Measurements from ENCODE around the gene MUCL3.

DNA sequence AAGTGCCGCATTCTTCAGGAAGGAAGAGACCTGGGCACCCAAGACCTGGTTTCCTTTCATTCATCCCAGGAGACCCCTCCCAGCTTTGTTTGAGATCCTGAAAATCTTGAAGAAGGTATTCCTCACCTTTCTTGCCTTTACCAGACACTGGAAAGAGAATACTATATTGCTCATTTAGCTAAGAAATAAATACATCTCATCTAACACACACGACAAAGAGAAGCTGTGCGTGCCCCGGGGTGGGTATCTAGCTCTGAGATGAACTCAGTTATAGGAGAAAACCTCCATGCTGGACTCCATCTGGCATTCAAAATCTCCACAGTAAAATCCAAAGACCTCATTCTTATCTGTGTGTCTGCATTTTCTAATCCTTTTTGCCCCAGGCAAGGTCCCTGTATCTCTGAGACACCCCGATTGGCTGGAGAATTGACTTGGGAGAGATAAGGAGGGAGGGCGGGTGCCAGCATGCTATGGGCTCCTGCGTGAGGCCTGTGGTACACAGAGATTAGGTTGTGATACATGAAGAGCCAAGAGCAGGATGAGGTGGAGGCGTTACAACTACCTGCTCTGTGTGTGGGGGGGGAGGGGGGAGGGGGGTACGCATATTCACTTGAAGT, 47.5 kb downstream of the MUCL3 start:
- TF ChIP-seq, protein P1, sequence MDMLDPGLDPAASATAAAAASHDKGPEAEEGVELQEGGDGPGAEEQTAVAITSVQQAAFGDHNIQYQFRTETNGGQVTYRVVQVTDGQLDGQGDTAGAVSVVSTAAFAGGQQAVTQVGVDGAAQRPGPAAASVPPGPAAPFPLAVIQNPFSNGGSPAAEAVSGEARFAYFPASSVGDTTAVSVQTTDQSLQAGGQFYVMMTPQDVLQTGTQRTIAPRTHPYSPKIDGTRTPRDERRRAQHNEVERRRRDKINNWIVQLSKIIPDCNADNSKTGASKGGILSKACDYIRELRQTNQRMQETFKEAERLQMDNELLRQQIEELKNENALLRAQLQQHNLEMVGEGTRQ (IDR thresholded peaks at IDR 0.05; ENCODE audit: low read length) = no peak
- TF ChIP-seq, protein P2, sequence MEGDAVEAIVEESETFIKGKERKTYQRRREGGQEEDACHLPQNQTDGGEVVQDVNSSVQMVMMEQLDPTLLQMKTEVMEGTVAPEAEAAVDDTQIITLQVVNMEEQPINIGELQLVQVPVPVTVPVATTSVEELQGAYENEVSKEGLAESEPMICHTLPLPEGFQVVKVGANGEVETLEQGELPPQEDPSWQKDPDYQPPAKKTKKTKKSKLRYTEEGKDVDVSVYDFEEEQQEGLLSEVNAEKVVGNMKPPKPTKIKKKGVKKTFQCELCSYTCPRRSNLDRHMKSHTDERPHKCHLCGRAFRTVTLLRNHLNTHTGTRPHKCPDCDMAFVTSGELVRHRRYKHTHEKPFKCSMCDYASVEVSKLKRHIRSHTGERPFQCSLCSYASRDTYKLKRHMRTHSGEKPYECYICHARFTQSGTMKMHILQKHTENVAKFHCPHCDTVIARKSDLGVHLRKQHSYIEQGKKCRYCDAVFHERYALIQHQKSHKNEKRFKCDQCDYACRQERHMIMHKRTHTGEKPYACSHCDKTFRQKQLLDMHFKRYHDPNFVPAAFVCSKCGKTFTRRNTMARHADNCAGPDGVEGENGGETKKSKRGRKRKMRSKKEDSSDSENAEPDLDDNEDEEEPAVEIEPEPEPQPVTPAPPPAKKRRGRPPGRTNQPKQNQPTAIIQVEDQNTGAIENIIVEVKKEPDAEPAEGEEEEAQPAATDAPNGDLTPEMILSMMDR (IDR thresholded peaks at IDR 0.05; ENCODE audit: control extremely low read depth in 1 of 3, insufficient read depth in 1 of 3, low read depth in 1 of 3, low read length in 3 of 3) = no peak
- no peak for TF ChIP-seq PHF8 (conservative IDR thresholded peaks at IDR 0.05; ENCODE audit: low read depth, low read length)
- no peak for TF ChIP-seq EP300 (IDR thresholded peaks at IDR 0.05; ENCODE audit: borderline replicate concordance in 1 of 2, low read depth in 2 of 2, low read length in 2 of 2)
- no peak for TF ChIP-seq RNF2 (IDR thresholded peaks at IDR 0.05; ENCODE audit: borderline replicate concordance, low read depth, low read length, missing control alignments, poor library complexity, severe bottlenecking)

Measured in H1 (cell line).